Keratinocyte (primary cell): Measurements from ENCODE around the gene TMEM135. TPM values are rescaled to one million over a fixed set of nuclear protein-coding genes. Genes with fewer than 3 reads are reported as not detected.

ENCODE experiments used
- DNase-seq: peaks from one replicate; pipeline ENCODE4 v3.0.0-alpha.2; 2011; ENCODE audit warnings: low read depth, missing footprints, low spot score
- FAIRE-seq: peaks from 2 replicates; lab custom pipeline; 2011; peaks lifted over from hg19 to GRCh38; lab: Jason Lieb, UNC
- H2AFZ ChIP-seq: 2 replicates; pipeline ENCODE4 v1.6.0; 2012; ENCODE audit warnings: low read length, control low read depth, inconsistent platforms; ENCODE audit not compliant: control insufficient read depth
- H3K27ac ChIP-seq: 2 replicates; pipeline ENCODE4 v1.5.1; 2011; ENCODE audit warnings: low read length; ENCODE audit not compliant: control insufficient read depth, insufficient read depth
- H3K27me3 ChIP-seq: 3 replicates; pipeline ENCODE4 v1.6.0; 2011; ENCODE audit warnings: low read length; ENCODE audit not compliant: control insufficient read depth, insufficient read depth; ENCODE audit errors: extremely low read depth
- H3K36me3 ChIP-seq, 2 experiments: 2 replicates in 1 of 2; 3 replicates in 1 of 2; pipeline ENCODE4 v1.5.1; 2011; ENCODE audit warnings: low read length in 2 of 2, mild to moderate bottlenecking in 1 of 2; ENCODE audit not compliant: control insufficient read depth in 2 of 2, insufficient read depth in 2 of 2; ENCODE audit errors: extremely low read depth in 1 of 2
- H3K4me1 ChIP-seq: 3 replicates; pipeline ENCODE4 v1.5.1; 2011; ENCODE audit warnings: low read length; ENCODE audit not compliant: control insufficient read depth, insufficient read depth; ENCODE audit errors: extremely low read depth
- H3K4me2 ChIP-seq: 3 replicates; pipeline ENCODE4 v1.6.0; 2011; ENCODE audit warnings: low read depth, low read length; ENCODE audit not compliant: control insufficient read depth, insufficient read depth; ENCODE audit errors: extremely low read depth
- H3K4me3 ChIP-seq, 3 experiments: fragments of 200-600 bp in 1 of 3; sonication (generic) in 1 of 3; 2 replicates in 2 of 3; 3 replicates in 1 of 3; pipeline ENCODE4 v1.5.1; 2011 to 2016; ENCODE audit warnings: low read length in 3 of 3, mild to moderate bottlenecking in 3 of 3, control low read depth in 2 of 3, inconsistent platforms in 1 of 3, low read depth in 1 of 3, mixed read lengths in 1 of 3, mixed run types in 1 of 3, moderate library complexity in 1 of 3; ENCODE audit not compliant: control insufficient read depth in 2 of 3, insufficient read depth in 2 of 3; ENCODE audit errors: extremely low read depth in 1 of 3
- H3K79me2 ChIP-seq: 2 replicates; pipeline ENCODE4 v1.6.0; 2012; ENCODE audit warnings: low read length; ENCODE audit not compliant: control insufficient read depth, insufficient read depth
- H3K9ac ChIP-seq: 3 replicates; pipeline ENCODE4 v1.6.0; 2011; ENCODE audit warnings: low read length; ENCODE audit not compliant: control insufficient read depth, insufficient read depth; ENCODE audit errors: extremely low read depth
- H3K9me1 ChIP-seq: 3 replicates; pipeline ENCODE4 v1.6.0; 2011; ENCODE audit warnings: low read length; ENCODE audit not compliant: control insufficient read depth, insufficient read depth; ENCODE audit errors: extremely low read depth
- H3K9me3 ChIP-seq: 2 replicates; pipeline ENCODE4 v1.5.1; 2012; ENCODE audit warnings: low read depth, low read length; ENCODE audit not compliant: control insufficient read depth
- H4K20me1 ChIP-seq: 3 replicates; pipeline ENCODE4 v1.6.0; 2011; ENCODE audit warnings: low read length; ENCODE audit not compliant: control insufficient read depth, insufficient read depth; ENCODE audit errors: extremely low read depth
- EZH2 ChIP-seq: IDR thresholded peaks from one replicate; pipeline ENCODE4 v1.6.1; 2012; ENCODE audit warnings: inconsistent platforms, mild to moderate bottlenecking, low read length, moderate library complexity
- dilution Hi-C: fragments of 300-500 bp; cut with MboI; formaldehyde crosslinking; loops from one replicate; pipeline ENCODE4 v1.7.0; 2020; ENCODE audit warnings: low sequenced_read_pairs; ENCODE audit not compliant: extremely low pct_ligation_motif_present
- polyA plus RNA-seq, 5 experiments: library from polyadenylated mRNA; depleted of rRNA in 3 of 5; stranded (reverse) in 3 of 5; stranded (forward) in 1 of 5; unstranded in 1 of 5; fragments of >200 nt; gene quantifications; 1 replicate in 1 of 5; 2 replicates in 3 of 5; 3 replicates in 1 of 5; pipeline versions ENCODE4 v1.2.1 to v1.2.3, GENCODE V29; 2011 to 2012; ENCODE audit warnings: missing spikeins in 2 of 5, low read depth in 1 of 5, low replicate concordance in 1 of 5
- TF ChIP-seq, protein P1 (sequence below), 3 experiments: IDR thresholded peaks in 1 of 3; conservative IDR thresholded peaks in 1 of 3; optimal IDR thresholded peaks in 1 of 3; 2 replicates in 2 of 3; 3 replicates in 1 of 3; pipeline versions ENCODE3 to v1.5.1; 2011; ENCODE audit warnings: low read length in 3 of 3, mild to moderate bottlenecking in 3 of 3, moderate library complexity in 2 of 3, control low read depth in 1 of 3, inconsistent platforms in 1 of 3; ENCODE audit not compliant: insufficient read depth in 2 of 3; ENCODE audit errors: extremely low read depth in 1 of 3

TMEM135 gene
- polyA plus RNA-seq, 1 donor (not counting 4 experiments of a cell fraction or from before 2014, with no cell fraction given), result 15.0 TPM

DNA sequence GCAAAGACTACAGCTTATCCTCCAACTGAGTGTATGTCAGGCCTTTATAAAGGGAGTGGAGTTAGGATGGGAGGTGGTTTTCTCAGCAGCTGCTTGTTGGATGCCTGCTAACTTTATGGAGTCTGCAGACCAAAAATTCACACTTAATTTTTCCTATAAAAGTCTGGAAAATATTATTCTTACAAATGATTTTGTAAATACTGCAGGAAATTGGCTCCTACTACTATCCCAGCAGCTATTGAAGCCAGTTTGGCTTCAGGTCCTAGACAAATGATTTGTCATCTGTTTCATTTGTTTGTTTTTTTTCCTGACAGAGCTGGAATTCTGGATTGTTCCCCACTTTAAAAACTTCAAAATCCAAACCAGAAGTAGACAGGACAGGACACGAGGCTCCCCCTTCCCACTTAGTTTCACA is 292.5 kb downstream of the TMEM135 start:
- no peaks in the 10 kb centered on the region for H3K27me3 ChIP-seq
- no peak overlapping the region for H2AFZ ChIP-seq
- TF ChIP-seq EZH2, result no peak
- TF ChIP-seq, protein P1, sequence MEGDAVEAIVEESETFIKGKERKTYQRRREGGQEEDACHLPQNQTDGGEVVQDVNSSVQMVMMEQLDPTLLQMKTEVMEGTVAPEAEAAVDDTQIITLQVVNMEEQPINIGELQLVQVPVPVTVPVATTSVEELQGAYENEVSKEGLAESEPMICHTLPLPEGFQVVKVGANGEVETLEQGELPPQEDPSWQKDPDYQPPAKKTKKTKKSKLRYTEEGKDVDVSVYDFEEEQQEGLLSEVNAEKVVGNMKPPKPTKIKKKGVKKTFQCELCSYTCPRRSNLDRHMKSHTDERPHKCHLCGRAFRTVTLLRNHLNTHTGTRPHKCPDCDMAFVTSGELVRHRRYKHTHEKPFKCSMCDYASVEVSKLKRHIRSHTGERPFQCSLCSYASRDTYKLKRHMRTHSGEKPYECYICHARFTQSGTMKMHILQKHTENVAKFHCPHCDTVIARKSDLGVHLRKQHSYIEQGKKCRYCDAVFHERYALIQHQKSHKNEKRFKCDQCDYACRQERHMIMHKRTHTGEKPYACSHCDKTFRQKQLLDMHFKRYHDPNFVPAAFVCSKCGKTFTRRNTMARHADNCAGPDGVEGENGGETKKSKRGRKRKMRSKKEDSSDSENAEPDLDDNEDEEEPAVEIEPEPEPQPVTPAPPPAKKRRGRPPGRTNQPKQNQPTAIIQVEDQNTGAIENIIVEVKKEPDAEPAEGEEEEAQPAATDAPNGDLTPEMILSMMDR (optimal IDR thresholded peaks at IDR 0.05 in 1 of 3, IDR thresholded peaks at IDR 0.05 in 1 of 3, conservative IDR thresholded peaks at IDR 0.05 in 1 of 3; ENCODE audit: extremely low read depth in 1 of 3, insufficient read depth in 2 of 3, low read length in 3 of 3), result no peak
- H3K27ac ChIP-seq, result no peak overlapping the region
- dilution Hi-C loops, result no loop called here
- H3K4me3 ChIP-seq, result no peak overlapping the region
- H3K4me1 ChIP-seq, result no peaks in the 10 kb centered on the region
- no peaks in the 10 kb centered on the region for H4K20me1 ChIP-seq
- no peaks in the 10 kb centered on the region for H3K9me3 ChIP-seq
- FAIRE-seq, result no peak
- no peaks in the 10 kb centered on the region for H3K9me1 ChIP-seq
- no peak overlapping the region for H3K9ac ChIP-seq
- no peak overlapping the region for H3K4me2 ChIP-seq
- no peaks in the 10 kb centered on the region for H3K36me3 ChIP-seq
- DNase-seq, result no peak
- H3K79me2 ChIP-seq, result no peaks in the 10 kb centered on the region

DNA sequence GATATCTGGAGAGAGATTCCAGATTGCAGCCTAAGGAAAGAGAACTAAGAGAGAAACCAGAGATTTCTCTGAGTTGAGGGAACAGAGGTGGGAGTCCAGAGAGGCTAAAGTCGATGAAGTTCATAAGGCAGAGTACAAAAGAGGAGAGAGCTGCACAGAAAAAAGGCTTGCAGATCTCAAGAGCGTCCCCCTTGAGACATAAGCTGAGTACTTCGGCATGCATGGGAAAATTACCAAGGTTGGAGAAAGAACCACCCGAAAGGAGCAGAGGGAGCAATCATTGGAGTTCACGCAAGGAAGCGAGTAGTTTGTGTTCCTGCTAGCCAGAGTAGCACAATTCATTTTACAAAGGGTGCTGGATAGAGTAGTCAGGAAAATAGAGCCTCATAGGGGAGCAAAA is 293.5 kb downstream of the TMEM135 start:
- H3K4me3 ChIP-seq, result no peak overlapping the region
- TF ChIP-seq, protein P1 (optimal IDR thresholded peaks at IDR 0.05 in 1 of 3, IDR thresholded peaks at IDR 0.05 in 1 of 3, conservative IDR thresholded peaks at IDR 0.05 in 1 of 3; ENCODE audit: extremely low read depth in 1 of 3, insufficient read depth in 2 of 3, low read length in 3 of 3), result no peak
- no peak for TF ChIP-seq EZH2
- no peaks in the 10 kb centered on the region for H3K79me2 ChIP-seq
- H3K27me3 ChIP-seq, result no peaks in the 10 kb centered on the region
- no peak overlapping the region for H3K27ac ChIP-seq
- dilution Hi-C loops, result no loop called here
- H3K4me2 ChIP-seq, result no peak overlapping the region
- H3K4me1 ChIP-seq, result no peaks in the 10 kb centered on the region
- H2AFZ ChIP-seq, result no peak overlapping the region
- FAIRE-seq (no peak), DNase-seq (no peak)
- H4K20me1 ChIP-seq, result no peaks in the 10 kb centered on the region
- no peak overlapping the region for H3K9ac ChIP-seq
- H3K9me1 ChIP-seq, result no peaks in the 10 kb centered on the region
- H3K36me3 ChIP-seq, result no peaks in the 10 kb centered on the region
- no peaks in the 10 kb centered on the region for H3K9me3 ChIP-seq
